ENCODE data around the gene ACSL3.

- TF ChIP-seq, protein P1, sequence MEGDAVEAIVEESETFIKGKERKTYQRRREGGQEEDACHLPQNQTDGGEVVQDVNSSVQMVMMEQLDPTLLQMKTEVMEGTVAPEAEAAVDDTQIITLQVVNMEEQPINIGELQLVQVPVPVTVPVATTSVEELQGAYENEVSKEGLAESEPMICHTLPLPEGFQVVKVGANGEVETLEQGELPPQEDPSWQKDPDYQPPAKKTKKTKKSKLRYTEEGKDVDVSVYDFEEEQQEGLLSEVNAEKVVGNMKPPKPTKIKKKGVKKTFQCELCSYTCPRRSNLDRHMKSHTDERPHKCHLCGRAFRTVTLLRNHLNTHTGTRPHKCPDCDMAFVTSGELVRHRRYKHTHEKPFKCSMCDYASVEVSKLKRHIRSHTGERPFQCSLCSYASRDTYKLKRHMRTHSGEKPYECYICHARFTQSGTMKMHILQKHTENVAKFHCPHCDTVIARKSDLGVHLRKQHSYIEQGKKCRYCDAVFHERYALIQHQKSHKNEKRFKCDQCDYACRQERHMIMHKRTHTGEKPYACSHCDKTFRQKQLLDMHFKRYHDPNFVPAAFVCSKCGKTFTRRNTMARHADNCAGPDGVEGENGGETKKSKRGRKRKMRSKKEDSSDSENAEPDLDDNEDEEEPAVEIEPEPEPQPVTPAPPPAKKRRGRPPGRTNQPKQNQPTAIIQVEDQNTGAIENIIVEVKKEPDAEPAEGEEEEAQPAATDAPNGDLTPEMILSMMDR (IDR thresholded peaks at IDR 0.05), result no peak
- TF ChIP-seq EP300 (IDR thresholded peaks at IDR 0.05) (no peak), POLR2AphosphoS5 (IDR thresholded peaks at IDR 0.05) (no peak)
Observed at GRCh38 chr2:222811828-222812227, 49.0 kb upstream of the ACSL3 start.
